HEK293 (cell line): Measurements from ENCODE around the gene HSPB6.

Source experiments
- CTCF ChIA-PET: fragments of 350-600 bp; formaldehyde crosslinking; extraction: SDS; loops from one replicate; lab custom pipeline; 2021; ENCODE audit warnings: antibody characterized with exemption; lab: Yijun Ruan, JAX
- POLR2A ChIA-PET: fragments of 300-600 bp; formaldehyde crosslinking; extraction: SDS; loops from one replicate; lab custom pipeline; 2020; ENCODE audit warnings: antibody characterized with exemption, inconsistent platforms; lab: Yijun Ruan, JAX
- H3K27ac ChIP-seq: fragments of 200-500 bp; sonication (Bioruptor generic); 2 replicates; pipeline ENCODE4 v1.5.1; 2014; ENCODE audit warnings: low read depth, low read length, control low read depth, inconsistent platforms; ENCODE audit errors: extremely low read depth
- H3K36me3 ChIP-seq, 2 experiments: fragments of 200-500 bp in 1 of 2; sonication (Bioruptor generic) in 1 of 2; 1 replicate in 1 of 2; 2 replicates in 1 of 2; pipeline ENCODE4 v1.5.1; 2014 to 2017; ENCODE audit warnings: inconsistent platforms in 2 of 2, low read length in 2 of 2; ENCODE audit not compliant: control insufficient read depth in 2 of 2, insufficient read depth in 1 of 2
- H3K4me1 ChIP-seq: fragments of 200-500 bp; sonication (Bioruptor generic); 2 replicates; pipeline ENCODE4 v1.5.1; 2014; ENCODE audit warnings: mild to moderate bottlenecking, low read length, inconsistent platforms; ENCODE audit not compliant: control insufficient read depth, insufficient read depth
- H3K4me3 ChIP-seq: 2 replicates; pipeline ENCODE4 v1.5.1; 2011; ENCODE audit warnings: low read depth, mild to moderate bottlenecking, control low read depth, low read length, moderate library complexity
- H3K9me3 ChIP-seq: fragments of 200-500 bp; sonication (Bioruptor generic); 2 replicates; pipeline ENCODE4 v1.5.1; 2014; ENCODE audit warnings: low read depth, low read length, inconsistent platforms; ENCODE audit not compliant: control insufficient read depth, insufficient read depth
- EGR2 ChIP-seq: fragments of 450-650 bp; formaldehyde crosslinking; IDR thresholded peaks from 2 replicates; pipeline ENCODE4 v1.5.1; 2016; ENCODE audit warnings: low read depth, missing biosample characterization, missing genetic modification characterization
- GFI1B ChIP-seq: fragments of 450-650 bp; formaldehyde crosslinking; IDR thresholded peaks from 2 replicates; pipeline ENCODE4 v1.5.1; 2016; ENCODE audit warnings: missing biosample characterization, missing genetic modification characterization
- GLIS2 ChIP-seq: fragments of 450-650 bp; formaldehyde crosslinking; IDR thresholded peaks from 2 replicates; pipeline ENCODE4 v1.5.1; 2016; ENCODE audit warnings: missing biosample characterization, missing genetic modification characterization
- HOXC10 ChIP-seq: sonication (generic); formaldehyde crosslinking; IDR thresholded peaks from 2 replicates; pipeline ENCODE4 v1.8.1; 2023; ENCODE audit warnings: mild to moderate bottlenecking, missing genetic modification reagents
- MYNN ChIP-seq: fragments of 450-650 bp; formaldehyde crosslinking; IDR thresholded peaks from 2 replicates; pipeline ENCODE4 v1.5.1; 2016; ENCODE audit warnings: missing biosample characterization, missing genetic modification characterization, borderline replicate concordance
- REPIN1 ChIP-seq: fragments of 450-650 bp; formaldehyde crosslinking; IDR thresholded peaks from 2 replicates; pipeline ENCODE4 v1.5.1; 2017; ENCODE audit warnings: missing biosample characterization, missing genetic modification characterization, low read depth
- REST ChIP-seq: fragments of 450-650 bp; formaldehyde crosslinking; IDR thresholded peaks from 2 replicates; pipeline ENCODE4 v1.5.1; 2016; ENCODE audit warnings: missing biosample characterization, missing genetic modification characterization
- SCRT1 ChIP-seq: fragments of 450-650 bp; formaldehyde crosslinking; IDR thresholded peaks from 2 replicates; pipeline ENCODE4 v1.5.1; 2016; ENCODE audit warnings: missing biosample characterization, missing genetic modification characterization, borderline replicate concordance
- SCRT2 ChIP-seq: fragments of 450-650 bp; formaldehyde crosslinking; IDR thresholded peaks from 2 replicates; pipeline ENCODE4 v1.5.1; 2016; ENCODE audit warnings: missing biosample characterization, missing genetic modification characterization
- TCF7L2 ChIP-seq: IDR thresholded peaks from 2 replicates; pipeline ENCODE4 v1.6.1; 2011; ENCODE audit warnings: low read depth, mild to moderate bottlenecking, inconsistent platforms, low read length, moderate library complexity, borderline replicate concordance
- TRIM28 ChIP-seq: IDR thresholded peaks from 2 replicates; pipeline ENCODE4 v1.6.1; 2011; ENCODE audit warnings: low read length, control low read depth, borderline replicate concordance
- ZBTB49 ChIP-seq: fragments of 450-650 bp; formaldehyde crosslinking; IDR thresholded peaks from 2 replicates; pipeline ENCODE4 v1.5.1; 2016; ENCODE audit warnings: missing biosample characterization, missing genetic modification characterization, low read depth
- ZBTB7A ChIP-seq: fragments of 450-650 bp; formaldehyde crosslinking; IDR thresholded peaks from 2 replicates; pipeline ENCODE4 v1.5.1; 2016; ENCODE audit warnings: low read depth, missing biosample characterization, missing genetic modification characterization
- ZBTB8A ChIP-seq: fragments of 450-650 bp; formaldehyde crosslinking; IDR thresholded peaks from 2 replicates; pipeline ENCODE4 v1.5.1; 2016; ENCODE audit warnings: missing biosample characterization, missing genetic modification characterization
- ZNF10 ChIP-seq: fragments of 450-650 bp; formaldehyde crosslinking; IDR thresholded peaks from 2 replicates; pipeline ENCODE4 v1.5.1; 2017; ENCODE audit warnings: missing biosample characterization, missing genetic modification characterization
- ZNF155 ChIP-seq: fragments of 450-650 bp; formaldehyde crosslinking; IDR thresholded peaks from 2 replicates; pipeline ENCODE4 v1.5.1; 2016; ENCODE audit warnings: missing biosample characterization, missing genetic modification characterization
- ZNF214 ChIP-seq: fragments of 450-650 bp; formaldehyde crosslinking; IDR thresholded peaks from 2 replicates; pipeline ENCODE4 v1.5.1; 2017; ENCODE audit warnings: missing biosample characterization, mild to moderate bottlenecking, missing genetic modification characterization, borderline replicate concordance
- ZNF239 ChIP-seq: fragments of 450-650 bp; formaldehyde crosslinking; IDR thresholded peaks from 2 replicates; pipeline ENCODE4 v1.5.1; 2016; ENCODE audit warnings: missing biosample characterization, missing genetic modification characterization
- ZNF302 ChIP-seq: fragments of 450-650 bp; formaldehyde crosslinking; IDR thresholded peaks from 2 replicates; pipeline ENCODE4 v1.5.1; 2016; ENCODE audit warnings: missing biosample characterization, missing genetic modification characterization, low read depth
- ZNF341 ChIP-seq: fragments of 450-650 bp; formaldehyde crosslinking; IDR thresholded peaks from 2 replicates; pipeline ENCODE4; 2016; ENCODE audit warnings: low read depth, missing biosample characterization, missing genetic modification characterization
- ZNF391 ChIP-seq: fragments of 450-650 bp; formaldehyde crosslinking; IDR thresholded peaks from 2 replicates; pipeline ENCODE4 v1.5.1; 2016; ENCODE audit warnings: low read depth, missing biosample characterization, missing genetic modification characterization, borderline replicate concordance
- ZNF513 ChIP-seq: fragments of 450-650 bp; IDR thresholded peaks from 2 replicates; pipeline ENCODE4 v1.5.1; 2018; ENCODE audit warnings: missing biosample characterization, missing genetic modification characterization
- ZNF514 ChIP-seq: fragments of 450-650 bp; formaldehyde crosslinking; IDR thresholded peaks from 2 replicates; pipeline ENCODE4 v1.5.1; 2016; ENCODE audit warnings: missing biosample characterization, missing genetic modification characterization
- ZNF645 ChIP-seq: fragments of 450-650 bp; formaldehyde crosslinking; IDR thresholded peaks from 2 replicates; pipeline ENCODE4; 2016; ENCODE audit warnings: missing biosample characterization, missing genetic modification characterization
- ZNF654 ChIP-seq: fragments of 450-650 bp; formaldehyde crosslinking; IDR thresholded peaks from 2 replicates; pipeline ENCODE4 v1.5.1; 2016; ENCODE audit warnings: low read depth, missing biosample characterization, missing genetic modification characterization
- ZNF704 ChIP-seq: fragments of 450-650 bp; formaldehyde crosslinking; IDR thresholded peaks from 2 replicates; pipeline ENCODE4 v1.5.1; 2016; ENCODE audit warnings: missing biosample characterization, missing genetic modification characterization
- ZNF830 ChIP-seq: fragments of 450-650 bp; IDR thresholded peaks from 2 replicates; pipeline ENCODE4 v1.5.0; 2018; ENCODE audit warnings: missing biosample characterization, missing genetic modification characterization, low read depth, mild to moderate bottlenecking, moderate library complexity
- ZSCAN23 ChIP-seq: fragments of 450-650 bp; formaldehyde crosslinking; IDR thresholded peaks from 2 replicates; pipeline ENCODE4 v1.5.1; 2016; ENCODE audit warnings: missing biosample characterization, missing genetic modification characterization

HSPB6 gene

GRCh38 chr19:35736913-35737886 is 19.6 kb downstream of the HSPB6 start:
- peaks cover 12% of the 10 kb centered on the region for H3K4me1 ChIP-seq
- no peak overlapping the region for H3K4me3 ChIP-seq
- CTCF ChIA-PET, result interaction anchor here (0.6 to 2.0 kb wide), 14 partner anchors 8 to 1311 kb away, joined by 3 to 7 read pairs (median 4); partner anchors contain the start of genes PSENEN and U2AF1L4
- peaks cover 71 to 74% of the 10 kb centered on the region in 2 experiments for H3K36me3 ChIP-seq
- H3K27ac ChIP-seq, result 0 out of 2 replicates have a peak overlapping the region, but pooled peaks have one; percentile 1
- no peaks in the 10 kb centered on the region for H3K9me3 ChIP-seq
- POLR2A ChIA-PET, result interaction anchor here (0.7 to 7.7 kb wide), 10 partner anchors 8 to 260 kb away, joined by 3 to 204 read pairs (median 3); partner anchors contain the start of genes LIN37, PSENEN and U2AF1L4
- TF ChIP-seq ZNF341 (tag by site-specific recombination), result no peak
- TF ChIP-seq ZNF214, result no peak
- TF ChIP-seq ZBTB7A, result no peak
- no peak for TF ChIP-seq ZNF645 (tag by site-specific recombination)
- no peak for TF ChIP-seq ZNF654 (tag by site-specific recombination)
- no peak for TF ChIP-seq ZNF302 (tag by site-specific recombination)
- no peak for TF ChIP-seq HOXC10 (CRISPR knock-in tag)
- no peak for TF ChIP-seq ZNF391 (tag by site-specific recombination)
- TF ChIP-seq ZNF514, result no peak
- TF ChIP-seq MYNN (tag by site-specific recombination), result no peak
- TF ChIP-seq GLIS2 (tag by site-specific recombination), result peak; percentile 73
- no peak for TF ChIP-seq REST (tag by site-specific recombination)
- TF ChIP-seq REPIN1 (tag by site-specific recombination), result no peak
- TF ChIP-seq GFI1B (tag by site-specific recombination), result no peak
- no peak for TF ChIP-seq TRIM28
- TF ChIP-seq ZNF10 (tag by site-specific recombination), result peak; percentile 72
- TF ChIP-seq TCF7L2, result no peak
- peak; percentile 48; the same call in 1 of the 2 replicates for TF ChIP-seq SCRT2
- TF ChIP-seq ZNF239 (tag by site-specific recombination), result no peak
- no peak for TF ChIP-seq EGR2
- no peak; the same call in 1 of the 2 replicates for TF ChIP-seq ZNF513 (tag by site-specific recombination)
- TF ChIP-seq SCRT1 (tag by site-specific recombination), result no peak
- no peak for TF ChIP-seq ZBTB8A (tag by site-specific recombination)
- TF ChIP-seq ZBTB49 (tag by site-specific recombination), result no peak
- TF ChIP-seq ZNF155 (tag by site-specific recombination), result no peak
- no peak for TF ChIP-seq ZNF704 (tag by site-specific recombination)
- no peak for TF ChIP-seq ZNF830 (tag by site-specific recombination)
- TF ChIP-seq ZSCAN23, result no peak
